ENCODE results near the gene CYP19A1.

Gene CYP19A1

GRCh38 chr15:51353976-51354375, 15.6 kb upstream of the CYP19A1 start:
- DNase-seq (ENCODE audit: low read depth in 2 of 2) = no peak
- no peak overlapping the region for H3K4me3 ChIP-seq (replicated peaks in 1 of 2; ENCODE audit: low read depth in 2 of 2, low read length in 2 of 2)
- TF ChIP-seq, protein P1, sequence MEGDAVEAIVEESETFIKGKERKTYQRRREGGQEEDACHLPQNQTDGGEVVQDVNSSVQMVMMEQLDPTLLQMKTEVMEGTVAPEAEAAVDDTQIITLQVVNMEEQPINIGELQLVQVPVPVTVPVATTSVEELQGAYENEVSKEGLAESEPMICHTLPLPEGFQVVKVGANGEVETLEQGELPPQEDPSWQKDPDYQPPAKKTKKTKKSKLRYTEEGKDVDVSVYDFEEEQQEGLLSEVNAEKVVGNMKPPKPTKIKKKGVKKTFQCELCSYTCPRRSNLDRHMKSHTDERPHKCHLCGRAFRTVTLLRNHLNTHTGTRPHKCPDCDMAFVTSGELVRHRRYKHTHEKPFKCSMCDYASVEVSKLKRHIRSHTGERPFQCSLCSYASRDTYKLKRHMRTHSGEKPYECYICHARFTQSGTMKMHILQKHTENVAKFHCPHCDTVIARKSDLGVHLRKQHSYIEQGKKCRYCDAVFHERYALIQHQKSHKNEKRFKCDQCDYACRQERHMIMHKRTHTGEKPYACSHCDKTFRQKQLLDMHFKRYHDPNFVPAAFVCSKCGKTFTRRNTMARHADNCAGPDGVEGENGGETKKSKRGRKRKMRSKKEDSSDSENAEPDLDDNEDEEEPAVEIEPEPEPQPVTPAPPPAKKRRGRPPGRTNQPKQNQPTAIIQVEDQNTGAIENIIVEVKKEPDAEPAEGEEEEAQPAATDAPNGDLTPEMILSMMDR (IDR thresholded peaks at IDR 0.05; ENCODE audit: low read depth, low read length) = no peak

- no peak overlapping the region for H3K4me3 ChIP-seq (replicated peaks in 1 of 2; ENCODE audit: low read depth in 2 of 2, low read length in 2 of 2)
- TF ChIP-seq, protein P1 (IDR thresholded peaks at IDR 0.05; ENCODE audit: low read depth, low read length) = no peak
- no peak for DNase-seq (ENCODE audit: low read depth in 2 of 2)
Measured at GRCh38 chr15:51350723-51351122, 12.3 kb upstream of the CYP19A1 start.

GRCh38 chr15:51349156-51349844, 10.9 kb upstream of the CYP19A1 start:
- no peak overlapping the region for H3K4me3 ChIP-seq (replicated peaks in 1 of 2; ENCODE audit: low read depth in 2 of 2, low read length in 2 of 2)
- peak; percentile 18 to 34 for DNase-seq (ENCODE audit: low read depth in 2 of 2)
- TF ChIP-seq, protein P1 (IDR thresholded peaks at IDR 0.05; ENCODE audit: low read depth, low read length) = no peak

- TF ChIP-seq, protein P1 (IDR thresholded peaks at IDR 0.05; ENCODE audit: low read depth, low read length) = no peak
- DNase-seq (ENCODE audit: low read depth in 2 of 2) = no peak
- H3K4me3 ChIP-seq (replicated peaks in 1 of 2; ENCODE audit: low read depth in 2 of 2, low read length in 2 of 2) = no peak overlapping the region
Measured at GRCh38 chr15:51348688-51349087, 10.3 kb upstream of the CYP19A1 start.

DNA sequence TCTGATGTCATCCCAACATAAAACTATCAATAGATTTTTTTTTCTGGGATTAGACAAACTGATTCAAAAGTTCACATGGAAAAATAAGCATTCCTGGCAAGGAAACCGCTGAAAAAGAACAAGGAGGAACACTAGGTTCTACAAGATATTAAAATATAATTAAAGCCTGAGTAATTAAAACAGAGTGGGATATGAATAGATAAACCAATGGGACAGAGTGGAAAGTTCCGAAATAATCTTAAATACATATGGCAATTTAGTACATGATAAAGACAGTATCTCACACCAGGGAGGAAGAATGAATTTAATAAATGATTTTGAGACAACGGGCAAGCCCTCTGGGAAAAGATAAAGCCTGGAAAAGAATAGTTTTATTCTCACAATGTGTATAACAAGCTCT, 7.7 kb upstream of the CYP19A1 start:
- no peak for DNase-seq (ENCODE audit: low read depth in 2 of 2)
- TF ChIP-seq, protein P1 (IDR thresholded peaks at IDR 0.05; ENCODE audit: low read depth, low read length) = no peak
- H3K4me3 ChIP-seq (replicated peaks in 1 of 2; ENCODE audit: low read depth in 2 of 2, low read length in 2 of 2) = no peak overlapping the region

DNA sequence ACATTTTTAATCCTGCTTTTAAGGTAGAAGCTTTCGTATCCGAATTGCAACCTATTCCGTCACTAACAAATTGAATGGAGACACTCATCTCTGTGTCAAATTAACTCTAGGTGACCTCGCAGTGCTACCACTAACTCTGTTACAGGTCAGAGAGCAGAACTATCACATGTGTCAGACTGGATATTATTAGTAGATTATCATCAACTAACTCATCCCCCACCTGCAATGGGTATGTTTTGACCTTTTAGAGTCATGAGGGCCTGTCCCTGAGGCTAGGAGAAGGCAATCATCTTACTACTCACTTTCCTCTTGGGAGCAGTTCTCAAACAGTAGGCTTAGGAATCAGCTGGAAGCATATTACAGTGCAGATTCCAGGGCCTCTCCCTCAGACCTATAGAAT, 5.1 kb upstream of the CYP19A1 start:
- TF ChIP-seq, protein P1 (IDR thresholded peaks at IDR 0.05; ENCODE audit: low read depth, low read length) = no peak
- H3K4me3 ChIP-seq (replicated peaks in 1 of 2; ENCODE audit: low read depth in 2 of 2, low read length in 2 of 2) = no peak overlapping the region
- no peak for DNase-seq (ENCODE audit: low read depth in 2 of 2)

Measured in cardiac fibroblast (primary cell).